GM21515 (cell line): Measurements from ENCODE around the gene CDKAL1.

Source experiments
- ATAC-seq: cut with Tn5 transposase; IDR thresholded peaks from one replicate; pipeline ENCODE4 v1.9.1; 2021; ENCODE audit not compliant: unreplicated experiment

Gene CDKAL1

DNA sequence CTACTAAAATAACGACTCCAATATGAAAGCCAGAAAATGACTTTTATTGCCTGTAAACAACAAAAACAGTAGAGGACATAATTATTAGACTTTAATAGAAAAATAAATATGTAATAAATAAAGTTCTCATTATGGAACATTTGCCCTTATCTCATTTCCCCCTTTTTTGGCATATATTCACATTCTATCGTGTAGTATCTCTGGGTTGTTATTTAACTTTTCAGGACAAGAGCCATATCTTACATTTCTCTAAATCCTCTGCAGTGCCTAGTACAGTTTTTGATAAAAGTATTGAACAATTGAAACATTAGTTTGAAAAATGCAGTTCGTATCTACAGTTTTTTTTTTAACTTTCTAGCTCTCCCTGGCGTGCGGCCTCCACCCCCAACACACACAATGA is 617.3 kb downstream of the CDKAL1 start:
- ATAC-seq = no peak

DNA sequence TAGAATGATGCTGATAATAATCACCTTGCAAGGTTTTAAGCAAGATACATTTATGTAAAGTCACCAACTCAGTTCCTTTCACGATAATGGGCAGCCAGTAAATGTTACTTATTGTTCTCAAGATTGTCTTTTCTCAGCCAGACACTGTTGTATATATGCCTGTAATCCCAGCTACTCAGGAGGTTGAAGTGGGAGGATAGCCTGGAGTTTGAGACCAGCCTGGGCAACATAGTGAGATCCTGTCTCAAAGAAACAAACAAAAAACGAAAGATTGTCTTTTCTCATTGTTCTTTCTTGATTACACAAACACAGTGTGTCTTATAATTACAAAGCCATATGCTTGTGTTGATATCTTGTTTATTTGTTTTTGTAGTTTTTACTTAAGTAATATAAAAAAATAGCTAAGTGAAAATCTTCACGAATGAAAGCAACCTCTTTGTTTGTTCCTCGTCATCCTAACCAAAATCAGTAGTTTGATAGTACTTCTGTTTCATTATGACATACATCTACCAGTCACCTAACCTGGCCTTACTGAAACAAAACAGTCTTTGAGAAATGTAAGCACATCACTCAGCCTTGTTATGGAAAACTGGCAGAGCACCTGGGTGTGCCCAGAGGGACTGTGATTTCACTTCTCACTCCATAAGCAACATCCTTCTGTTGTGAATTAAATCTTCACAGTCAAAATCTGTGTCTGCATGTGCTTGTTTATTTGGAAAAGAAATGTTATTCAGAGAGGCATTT is 623.1 kb downstream of the CDKAL1 start:
- ATAC-seq = peak; percentile 66

- no peak for ATAC-seq
Observed at GRCh38 chr6:21158149-21158548, 623.9 kb downstream of the CDKAL1 start.

DNA sequence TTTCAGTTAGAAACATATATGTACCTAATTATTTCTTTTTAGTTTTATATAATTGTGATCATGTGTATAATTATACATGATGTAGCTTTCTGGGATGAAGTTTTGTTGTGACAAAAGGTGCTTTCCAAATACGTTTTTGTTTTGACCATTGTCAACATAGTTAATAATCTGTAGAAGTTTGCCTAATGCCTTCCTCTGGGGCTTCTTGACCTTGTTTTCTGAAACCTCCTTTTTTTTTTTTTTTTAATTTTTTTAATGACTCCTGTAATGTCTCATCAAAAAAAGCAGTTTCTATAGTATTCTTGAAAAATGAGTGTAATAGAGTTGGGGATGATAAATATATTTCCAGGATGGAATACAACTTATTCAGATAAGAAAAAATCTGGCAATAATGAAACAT is 624.6 kb downstream of the CDKAL1 start:
- ATAC-seq = no peak

DNA sequence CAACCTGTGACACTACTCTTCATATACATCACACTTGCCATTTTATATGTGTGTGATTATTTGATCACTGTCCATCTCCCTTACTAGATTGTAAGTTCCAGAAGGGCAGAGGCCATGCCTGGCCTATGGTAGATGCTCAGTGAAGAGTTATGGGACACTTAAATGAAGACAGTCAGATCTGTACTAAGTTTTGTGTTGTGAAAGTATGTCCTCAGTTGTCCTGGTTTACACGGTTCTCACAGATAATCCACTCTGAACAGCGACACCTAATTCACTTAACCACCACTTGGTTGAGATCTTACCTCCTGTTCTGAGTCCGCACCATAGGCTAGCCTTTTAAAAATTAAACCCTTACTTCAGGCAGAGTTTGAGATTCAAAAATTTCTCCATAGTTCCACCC is 625.2 kb downstream of the CDKAL1 start:
- no peak for ATAC-seq

DNA sequence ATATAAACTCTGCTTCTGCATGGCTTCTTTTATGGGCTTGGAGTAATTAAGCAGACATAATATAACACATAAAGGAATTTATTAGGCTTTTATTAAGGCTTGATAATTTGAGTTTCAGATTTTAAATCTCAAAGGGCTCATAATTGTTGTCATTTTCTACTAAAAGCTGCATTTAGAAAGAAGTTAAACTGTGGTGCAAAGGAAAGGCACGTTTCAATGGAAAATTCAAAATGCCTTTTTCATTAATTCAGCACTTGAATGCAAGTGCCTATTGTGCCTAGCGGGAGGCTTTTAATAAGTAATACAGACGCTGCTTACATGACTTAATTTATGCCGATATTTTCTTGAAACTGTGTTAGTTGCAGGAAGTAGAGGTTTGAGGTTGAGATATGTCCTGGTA is 627.5 kb downstream of the CDKAL1 start:
- ATAC-seq = no peak

- ATAC-seq = no peak
Observed at GRCh38 chr6:21163110-21163837, 629.0 kb downstream of the CDKAL1 start.

- ATAC-seq = no peak
Observed at GRCh38 chr6:21163838-21164180, 629.6 kb downstream of the CDKAL1 start.

GRCh38 chr6:21164768-21165326 is 630.6 kb downstream of the CDKAL1 start:
- peak; percentile 75 for ATAC-seq

DNA sequence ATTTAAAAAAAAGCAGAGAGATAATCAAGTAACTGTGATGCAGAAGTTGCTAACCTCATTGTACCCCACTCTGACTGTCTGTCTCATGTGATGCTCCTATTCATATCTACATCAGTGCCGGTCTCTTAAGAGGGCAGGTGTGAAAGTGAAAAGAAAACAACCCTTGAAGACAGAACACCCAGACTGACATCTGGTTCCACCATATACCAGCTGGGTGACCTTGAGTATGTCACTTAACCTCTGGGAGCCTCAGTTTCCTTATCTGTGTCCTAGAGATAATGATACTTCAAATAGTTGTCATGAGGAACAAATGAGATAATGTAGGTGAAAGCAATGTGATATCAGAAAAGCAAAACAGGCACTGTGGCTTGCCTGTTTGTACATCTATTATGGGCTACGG is 632.5 kb downstream of the CDKAL1 start:
- no peak for ATAC-seq

DNA sequence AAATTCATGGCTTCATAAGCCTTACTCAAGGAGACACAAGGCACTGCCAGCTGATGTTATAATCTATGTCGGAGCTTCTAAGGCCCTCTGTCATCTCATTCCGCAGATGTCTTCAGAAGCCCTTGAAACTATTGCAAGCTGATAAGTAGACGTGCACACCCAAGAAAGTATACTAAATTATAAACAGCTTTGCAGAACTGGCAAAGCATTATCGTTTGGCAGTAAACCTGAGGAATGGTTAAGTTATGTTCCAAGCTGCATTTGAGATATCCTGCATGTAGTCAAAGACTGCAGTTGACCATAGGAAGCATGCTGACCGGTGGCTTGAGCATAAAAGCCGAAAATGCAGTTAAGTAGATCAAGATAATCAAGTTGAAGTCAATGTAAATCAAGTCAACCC is 633.5 kb downstream of the CDKAL1 start:
- ATAC-seq = no peak

GRCh38 chr6:21171801-21172200 is 637.5 kb downstream of the CDKAL1 start:
- ATAC-seq = no peak

- no peak for ATAC-seq
Observed at GRCh38 chr6:21173031-21173430, 638.8 kb downstream of the CDKAL1 start.

GRCh38 chr6:21173678-21174077 is 639.4 kb downstream of the CDKAL1 start:
- ATAC-seq = no peak

GRCh38 chr6:21176197-21176596 is 641.9 kb downstream of the CDKAL1 start:
- no peak for ATAC-seq

DNA sequence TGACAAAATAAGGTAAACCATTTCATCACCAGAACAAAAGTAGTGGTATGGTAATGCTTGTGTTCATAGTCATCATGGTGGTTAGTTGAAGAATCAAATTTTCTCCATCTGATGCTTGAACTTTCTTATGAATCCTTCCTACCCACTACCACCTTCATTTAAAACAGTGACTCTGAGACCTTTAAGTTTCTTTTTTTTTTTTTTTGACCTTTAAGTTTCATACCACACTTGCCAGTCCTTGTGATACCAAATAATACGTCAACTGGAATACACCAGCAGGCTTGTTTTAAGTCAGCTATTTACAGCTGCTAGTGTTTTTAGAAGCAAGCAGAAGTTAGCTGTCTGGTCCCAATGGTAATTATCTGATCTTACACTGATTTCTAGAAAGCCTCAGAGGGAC is 645.9 kb downstream of the CDKAL1 start:
- ATAC-seq = peak; percentile 50

- ATAC-seq = no peak
Observed at GRCh38 chr6:21180800-21181337, 646.6 kb downstream of the CDKAL1 start.

DNA sequence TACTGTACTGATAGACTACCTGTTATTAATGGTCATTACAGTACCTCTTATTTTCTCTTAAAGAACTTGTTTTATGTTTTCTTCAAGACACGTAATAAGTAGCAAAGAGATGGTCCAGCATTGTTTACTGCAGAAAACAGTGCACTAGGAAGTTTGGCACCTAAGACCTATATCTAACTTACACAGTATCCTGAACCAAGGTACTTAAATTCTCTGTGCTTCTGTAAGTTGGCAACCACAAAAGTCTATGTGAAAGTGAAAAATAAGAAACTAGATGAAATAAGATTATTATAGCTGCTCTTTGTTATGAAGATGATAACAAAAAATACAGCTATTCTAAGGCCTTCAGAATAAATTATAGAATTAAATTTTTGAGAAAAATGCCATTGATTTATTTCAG is 647.6 kb downstream of the CDKAL1 start:
- peak; percentile 65 for ATAC-seq

- ATAC-seq = no peak
Observed at GRCh38 chr6:21182589-21182988, 648.3 kb downstream of the CDKAL1 start.

DNA sequence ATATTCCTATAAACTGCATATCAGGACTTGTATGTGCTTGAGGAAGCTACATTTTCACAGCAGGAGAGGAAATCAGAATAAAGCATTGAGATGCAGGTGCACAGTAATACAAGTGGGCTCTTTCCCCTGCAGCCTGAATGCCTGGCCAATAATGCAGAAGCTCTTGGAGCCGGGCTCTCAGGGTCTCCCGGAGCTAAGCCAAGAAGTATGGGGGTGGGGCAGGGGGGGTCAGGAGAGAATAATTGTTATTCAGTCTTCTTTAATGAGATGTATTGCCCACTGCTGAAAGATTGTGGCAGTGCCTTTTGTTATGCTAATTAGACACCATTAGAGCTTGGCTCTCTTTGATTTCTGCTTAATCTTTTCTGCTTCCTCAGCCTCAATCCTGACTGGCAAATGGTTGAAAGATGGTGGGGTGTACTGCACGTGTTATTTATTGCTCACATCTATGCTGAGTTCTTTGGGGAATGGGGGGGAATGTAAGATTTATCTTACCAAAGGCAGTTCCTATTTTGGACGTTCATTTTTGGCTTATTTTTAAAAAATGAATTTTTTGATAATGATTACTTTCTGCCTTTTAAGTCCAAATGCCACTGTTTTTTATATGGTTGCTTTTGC is 651.7 kb downstream of the CDKAL1 start:
- ATAC-seq = no peak

DNA sequence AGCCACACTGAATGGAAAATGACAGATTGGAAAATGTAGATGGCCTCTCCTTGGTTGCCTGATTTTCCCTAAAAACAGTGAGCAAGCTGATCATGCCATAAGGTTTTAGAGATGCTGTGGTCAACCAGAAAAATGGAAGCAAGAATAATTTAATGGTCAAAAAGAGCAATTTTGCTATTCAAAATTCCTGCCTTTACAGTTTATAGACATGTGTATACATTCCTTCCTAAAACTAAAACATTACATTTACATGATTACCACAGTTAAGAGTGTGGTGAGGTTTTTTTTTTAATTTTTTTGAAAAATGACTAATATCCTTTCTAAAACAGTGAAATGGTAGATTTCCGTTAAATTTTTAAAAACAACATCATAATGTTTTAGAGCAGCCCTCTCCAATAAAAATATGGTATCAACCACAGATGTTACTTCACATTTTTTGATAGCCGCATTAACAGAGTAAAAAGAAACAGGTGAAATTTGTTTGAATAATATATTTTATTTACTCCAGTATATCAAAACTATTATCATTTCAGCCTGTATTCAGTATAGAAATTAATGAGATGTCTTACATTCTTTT is 652.3 kb downstream of the CDKAL1 start:
- ATAC-seq = no peak
